Measurements from ENCODE around the gene FGF12.

The FGF12 gene

GRCh38 chr3:192373586-192373985 is 353.8 kb downstream of the FGF12 start:
- no peak overlapping the region for H3K4me3 ChIP-seq (ENCODE audit: low read depth, low read length)
- H3K9me3 ChIP-seq: no peaks in the 10 kb centered on the region
- TF ChIP-seq, protein P1, sequence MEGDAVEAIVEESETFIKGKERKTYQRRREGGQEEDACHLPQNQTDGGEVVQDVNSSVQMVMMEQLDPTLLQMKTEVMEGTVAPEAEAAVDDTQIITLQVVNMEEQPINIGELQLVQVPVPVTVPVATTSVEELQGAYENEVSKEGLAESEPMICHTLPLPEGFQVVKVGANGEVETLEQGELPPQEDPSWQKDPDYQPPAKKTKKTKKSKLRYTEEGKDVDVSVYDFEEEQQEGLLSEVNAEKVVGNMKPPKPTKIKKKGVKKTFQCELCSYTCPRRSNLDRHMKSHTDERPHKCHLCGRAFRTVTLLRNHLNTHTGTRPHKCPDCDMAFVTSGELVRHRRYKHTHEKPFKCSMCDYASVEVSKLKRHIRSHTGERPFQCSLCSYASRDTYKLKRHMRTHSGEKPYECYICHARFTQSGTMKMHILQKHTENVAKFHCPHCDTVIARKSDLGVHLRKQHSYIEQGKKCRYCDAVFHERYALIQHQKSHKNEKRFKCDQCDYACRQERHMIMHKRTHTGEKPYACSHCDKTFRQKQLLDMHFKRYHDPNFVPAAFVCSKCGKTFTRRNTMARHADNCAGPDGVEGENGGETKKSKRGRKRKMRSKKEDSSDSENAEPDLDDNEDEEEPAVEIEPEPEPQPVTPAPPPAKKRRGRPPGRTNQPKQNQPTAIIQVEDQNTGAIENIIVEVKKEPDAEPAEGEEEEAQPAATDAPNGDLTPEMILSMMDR (IDR thresholded peaks at IDR 0.05; ENCODE audit: low read depth, low read length): no peak
- H3K36me3 ChIP-seq: no peaks in the 10 kb centered on the region
- H3K27me3 ChIP-seq: no peaks in the 10 kb centered on the region
- no peaks in the 10 kb centered on the region for H3K4me1 ChIP-seq
- no peak for DNase-seq

GRCh38 chr3:192373032-192373431 is 354.3 kb downstream of the FGF12 start:
- Histone ChIP-seq H3K36me3 (no peaks in the 10 kb centered on the region), H3K4me1 (no peaks in the 10 kb centered on the region), H3K27me3 (no peaks in the 10 kb centered on the region), H3K9me3 (no peaks in the 10 kb centered on the region), H3K4me3 (ENCODE audit: low read depth, low read length) (no peak overlapping the region)
- DNase-seq: no peak
- TF ChIP-seq, protein P1 (IDR thresholded peaks at IDR 0.05; ENCODE audit: low read depth, low read length): no peak

- no peaks in the 10 kb centered on the region for H3K9me3 ChIP-seq
- H3K36me3 ChIP-seq: no peaks in the 10 kb centered on the region
- H3K27me3 ChIP-seq: no peaks in the 10 kb centered on the region
- H3K4me1 ChIP-seq: no peaks in the 10 kb centered on the region
- TF ChIP-seq, protein P1 (IDR thresholded peaks at IDR 0.05; ENCODE audit: low read depth, low read length): no peak
- no peak overlapping the region for H3K4me3 ChIP-seq (ENCODE audit: low read depth, low read length)
- no peak for DNase-seq
Measured at GRCh38 chr3:192372616-192373015, 354.7 kb downstream of the FGF12 start.

GRCh38 chr3:192371870-192372400 is 355.4 kb downstream of the FGF12 start:
- DNase-seq: no peak
- no peaks in the 10 kb centered on the region for H3K9me3 ChIP-seq
- no peaks in the 10 kb centered on the region for H3K27me3 ChIP-seq
- H3K4me1 ChIP-seq: no peaks in the 10 kb centered on the region
- H3K36me3 ChIP-seq: no peaks in the 10 kb centered on the region
- no peak overlapping the region for H3K4me3 ChIP-seq (ENCODE audit: low read depth, low read length)
- TF ChIP-seq, protein P1 (IDR thresholded peaks at IDR 0.05; ENCODE audit: low read depth, low read length): no peak

DNA sequence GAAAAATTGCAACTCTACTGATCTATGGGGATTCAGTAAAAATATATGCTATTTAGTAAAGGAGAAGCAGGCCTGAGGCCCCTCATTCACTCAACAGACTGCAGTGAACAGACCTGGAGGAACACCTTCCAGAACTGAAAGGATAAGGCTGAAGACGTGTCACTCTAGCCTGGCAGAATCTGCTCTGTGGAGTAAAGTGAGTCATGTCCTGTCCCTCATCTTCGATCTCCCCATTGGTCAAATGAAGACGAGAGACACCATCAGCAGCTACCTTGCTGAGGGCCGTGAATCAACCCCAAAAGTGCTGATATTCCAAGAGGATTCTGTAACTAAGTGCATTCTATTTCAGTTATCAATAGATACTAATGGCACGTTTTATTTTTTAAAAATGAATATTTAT is 359.7 kb downstream of the FGF12 start:
- TF ChIP-seq, protein P1 (IDR thresholded peaks at IDR 0.05; ENCODE audit: low read depth, low read length): no peak
- Histone ChIP-seq H3K4me1 (no peaks in the 10 kb centered on the region), H3K27me3 (no peaks in the 10 kb centered on the region), H3K9me3 (no peaks in the 10 kb centered on the region), H3K36me3 (no peaks in the 10 kb centered on the region), H3K4me3 (ENCODE audit: low read depth, low read length) (no peak overlapping the region)
- no peak for DNase-seq

DNA sequence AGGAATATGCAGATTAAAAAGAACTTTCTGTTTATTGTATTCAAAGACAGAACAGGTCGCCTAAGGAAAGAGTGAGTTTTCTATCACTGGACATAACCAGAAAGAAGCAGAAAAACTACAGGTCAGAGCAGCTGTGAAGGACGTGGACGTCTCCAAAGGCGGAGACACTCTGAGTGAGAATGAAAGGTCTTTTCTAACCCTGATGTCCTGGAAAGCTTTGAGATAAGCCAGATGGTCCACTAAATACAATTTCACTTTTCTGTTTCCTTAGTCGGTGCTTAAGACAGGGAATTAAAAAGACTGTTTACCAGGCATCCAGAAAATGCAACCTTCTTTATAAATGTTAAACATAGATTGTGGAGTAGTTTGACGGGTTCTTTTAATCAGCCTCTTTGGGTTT is 360.4 kb downstream of the FGF12 start:
- no peak for DNase-seq
- TF ChIP-seq, protein P1 (IDR thresholded peaks at IDR 0.05; ENCODE audit: low read depth, low read length): no peak
- H3K9me3 ChIP-seq: no peaks in the 10 kb centered on the region

More for the DNA sequence above, 360.4 kb downstream of the FGF12 start:
- Histone ChIP-seq H3K4me3 (ENCODE audit: low read depth, low read length) (no peak overlapping the region), H3K4me1 (no peaks in the 10 kb centered on the region), H3K27me3 (no peaks in the 10 kb centered on the region), H3K36me3 (no peaks in the 10 kb centered on the region)
